GM12874 (cell line): ENCODE results near the gene FILIP1.

Experiments
- CTCF ChIP-seq: IDR thresholded peaks from 2 replicates; pipeline ENCODE4 v1.5.1; 2011; ENCODE audit warnings: low read depth, mild to moderate bottlenecking, control low read depth, low read length, moderate library complexity; ENCODE audit not compliant: insufficient read depth

Gene FILIP1

GRCh38 chr6:75326557-75327258 is 166.9 kb downstream of the FILIP1 start:
- no peak for TF ChIP-seq CTCF

GRCh38 chr6:75318900-75319299 is 174.7 kb downstream of the FILIP1 start:
- TF ChIP-seq CTCF = no peak

GRCh38 chr6:75317503-75318206 is 175.9 kb downstream of the FILIP1 start:
- no peak for TF ChIP-seq CTCF

GRCh38 chr6:75315978-75316377 is 177.6 kb downstream of the FILIP1 start:
- no peak for TF ChIP-seq CTCF

GRCh38 chr6:75308250-75308988 is 185.2 kb downstream of the FILIP1 start:
- TF ChIP-seq CTCF = no peak

- no peak for TF ChIP-seq CTCF
These were observed 186.1 kb downstream of the FILIP1 start for GRCh38 chr6:75307364-75308004.

GRCh38 chr6:75306064-75306463 is 187.5 kb downstream of the FILIP1 start:
- no peak for TF ChIP-seq CTCF
